ENCODE data around the gene FAM131A.
"Not testable (repeated sequence)": the region's sequence is repeated elsewhere in the genome, so short reads cannot be mapped to it uniquely, and the experiment has no call there.

The FAM131A gene

DNA sequence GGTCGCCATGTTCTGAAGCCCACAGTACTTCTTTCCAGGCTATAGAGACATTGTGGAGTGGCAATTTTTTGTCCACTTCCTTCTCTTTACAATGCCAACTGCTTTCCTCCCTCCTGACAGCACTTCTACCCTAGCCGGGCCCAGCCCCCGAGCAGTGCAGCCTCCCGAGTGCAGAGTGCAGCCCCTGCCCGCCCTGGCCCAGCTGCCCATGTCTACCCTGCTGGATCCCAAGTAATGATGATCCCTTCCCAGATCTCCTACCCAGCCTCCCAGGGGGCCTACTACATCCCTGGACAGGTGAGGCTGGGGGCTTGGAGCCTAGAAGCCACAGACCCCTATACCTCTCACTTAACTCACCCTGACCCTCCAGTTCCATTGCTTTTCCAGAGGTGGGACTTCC lies 20.2 kb upstream of the FAM131A start:
- DNase-seq (ENCODE audit: low spot score), result no peak

DNA sequence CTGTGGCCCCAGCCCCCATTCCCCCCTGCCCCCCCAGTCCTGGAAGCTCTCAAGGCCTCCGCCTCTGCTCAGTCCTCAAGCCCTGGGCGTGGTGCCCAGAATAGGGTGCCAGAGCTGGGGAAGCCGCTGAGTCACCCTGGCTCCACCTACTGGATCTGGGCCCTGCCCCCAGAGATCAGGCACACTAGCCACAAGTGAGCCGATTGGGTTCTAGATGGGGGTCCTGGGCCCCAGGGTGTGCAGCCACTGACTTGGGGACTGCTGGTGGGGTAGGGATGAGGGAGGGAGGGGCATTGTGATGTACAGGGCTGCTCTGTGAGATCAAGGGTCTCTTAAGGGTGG lies 17.3 kb upstream of the FAM131A start:
- peak; percentile 97 for DNase-seq (ENCODE audit: low spot score)

- no peak for DNase-seq (ENCODE audit: low spot score)
These were observed 15.7 kb upstream of the FAM131A start for GRCh38 chr3:184321666-184322065.

GRCh38 chr3:184322731-184323487 lies 14.5 kb upstream of the FAM131A start:
- DNase-seq (ENCODE audit: low spot score), result no peak

DNA sequence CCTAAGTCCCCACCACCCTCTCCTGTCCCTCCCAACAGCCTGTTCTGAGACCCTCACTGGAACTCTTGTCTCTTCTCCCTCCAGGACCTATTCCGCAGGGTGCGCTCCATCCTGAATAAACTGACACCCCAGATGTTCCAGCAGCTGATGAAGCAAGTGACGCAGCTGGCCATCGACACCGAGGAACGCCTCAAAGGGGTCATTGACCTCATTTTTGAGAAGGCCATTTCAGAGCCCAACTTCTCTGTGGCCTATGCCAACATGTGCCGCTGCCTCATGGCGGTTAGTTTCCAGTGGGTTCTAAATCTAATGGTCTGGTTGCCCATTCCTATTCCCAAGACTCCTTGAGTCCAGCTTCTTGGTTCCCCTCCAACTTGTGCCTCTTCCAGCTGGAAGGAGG lies 13.7 kb upstream of the FAM131A start:
- DNase-seq (ENCODE audit: low spot score), result no peak

GRCh38 chr3:184325269-184325668 lies 12.1 kb upstream of the FAM131A start:
- no peak for DNase-seq (ENCODE audit: low spot score)

GRCh38 chr3:184325715-184326369 lies 11.6 kb upstream of the FAM131A start:
- DNase-seq (ENCODE audit: low spot score), result no peak

- DNase-seq (ENCODE audit: low spot score), result no peak
These were observed 10.2 kb upstream of the FAM131A start for GRCh38 chr3:184327171-184327570.

DNA sequence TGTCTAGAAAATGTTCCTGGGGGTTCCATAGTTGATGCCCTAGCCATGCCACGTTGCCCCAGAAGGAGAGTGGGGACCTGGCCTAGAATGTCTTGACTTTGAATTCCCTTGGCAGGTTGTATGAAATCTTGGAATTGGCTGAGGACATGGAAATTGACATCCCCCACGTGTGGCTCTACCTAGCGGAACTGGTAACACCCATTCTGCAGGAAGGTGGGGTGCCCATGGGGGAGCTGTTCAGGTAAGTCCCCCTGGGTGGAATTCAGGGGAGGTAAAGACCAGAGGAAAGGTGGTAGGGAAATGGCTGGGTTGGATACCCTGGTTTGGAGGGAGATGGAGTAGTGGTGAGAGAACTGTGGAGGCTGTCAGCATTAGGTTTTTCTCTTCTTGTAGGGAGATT lies 8.9 kb upstream of the FAM131A start:
- DNase-seq (ENCODE audit: low spot score), result no peak

- no peak for DNase-seq (ENCODE audit: low spot score)
These were observed 4.9 kb upstream of the FAM131A start for GRCh38 chr3:184332370-184333090.

DNA sequence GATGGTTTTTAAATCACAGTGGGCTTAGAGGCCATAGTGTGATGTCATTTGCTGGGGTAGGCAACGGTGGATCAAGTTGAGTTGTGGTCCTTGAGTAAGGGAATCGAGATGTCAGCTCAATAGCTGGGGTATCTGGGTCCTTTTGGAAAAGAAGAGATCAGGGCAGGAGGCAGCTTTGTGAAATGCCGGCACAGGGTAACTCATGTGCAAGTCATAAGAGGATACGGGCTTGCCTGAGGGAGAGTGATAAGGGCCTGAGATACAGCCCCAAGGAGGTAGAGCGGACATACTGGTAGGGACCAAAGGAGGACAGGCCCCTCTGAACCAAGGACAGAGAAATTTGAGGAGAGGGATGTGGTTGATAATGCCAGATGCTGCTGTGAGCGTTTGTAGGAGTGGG lies 4.2 kb upstream of the FAM131A start:
- peak; percentile 53 for DNase-seq (ENCODE audit: low spot score)

DNA sequence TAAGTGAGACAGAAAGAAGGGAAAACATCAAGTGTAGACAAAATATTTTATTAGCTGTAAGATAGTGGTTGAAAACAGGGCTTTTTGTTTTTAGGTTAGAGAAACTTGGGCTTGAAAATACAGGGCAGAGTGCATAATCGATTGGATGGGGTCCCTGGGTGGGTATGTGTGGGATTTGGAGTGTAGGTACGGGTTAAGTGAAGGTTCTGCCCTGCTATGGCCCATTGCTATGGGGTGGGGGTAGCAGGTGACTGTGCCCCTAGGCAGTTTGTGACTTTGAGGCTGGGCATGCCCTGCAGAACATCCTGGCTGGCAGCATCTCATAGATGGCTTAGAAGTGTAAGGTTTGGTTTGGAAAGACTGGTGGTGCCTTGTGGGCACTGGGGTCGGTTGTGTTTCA lies 3.7 kb upstream of the FAM131A start:
- DNase-seq (ENCODE audit: low spot score), result no peak

DNA sequence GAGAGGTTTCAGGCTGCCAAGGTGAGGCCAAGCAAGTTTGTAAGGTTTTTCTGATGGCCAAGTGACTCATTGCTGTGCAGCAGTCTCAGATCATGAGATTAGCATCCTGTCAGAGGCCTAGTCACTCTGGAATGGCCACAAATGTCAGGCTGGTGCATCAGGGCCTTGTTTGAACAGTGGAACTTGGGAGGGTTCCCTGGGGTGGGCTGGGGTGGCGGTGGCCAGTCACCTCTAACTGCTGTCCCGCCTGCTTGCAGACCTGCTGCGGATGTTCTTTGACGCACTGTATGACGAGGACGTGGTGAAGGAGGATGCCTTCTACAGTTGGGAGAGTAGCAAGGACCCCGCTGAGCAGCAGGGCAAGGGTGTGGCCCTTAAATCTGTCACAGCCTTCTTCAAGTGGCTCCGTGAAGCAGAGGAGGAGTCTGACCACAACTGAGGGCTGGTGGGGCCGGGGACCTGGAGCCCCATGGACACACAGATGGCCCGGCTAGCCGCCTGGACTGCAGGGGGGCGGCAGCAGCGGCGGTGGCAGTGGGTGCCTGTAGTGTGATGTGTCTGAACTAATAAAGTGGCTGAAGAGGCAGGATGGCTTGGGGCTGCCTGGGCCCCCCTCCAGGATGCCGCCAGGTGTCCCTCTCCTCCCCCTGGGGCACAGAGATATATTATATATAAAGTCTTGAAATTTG lies 2.8 kb upstream of the FAM131A start:
- peak; percentile 71 for DNase-seq (ENCODE audit: low spot score)

DNA sequence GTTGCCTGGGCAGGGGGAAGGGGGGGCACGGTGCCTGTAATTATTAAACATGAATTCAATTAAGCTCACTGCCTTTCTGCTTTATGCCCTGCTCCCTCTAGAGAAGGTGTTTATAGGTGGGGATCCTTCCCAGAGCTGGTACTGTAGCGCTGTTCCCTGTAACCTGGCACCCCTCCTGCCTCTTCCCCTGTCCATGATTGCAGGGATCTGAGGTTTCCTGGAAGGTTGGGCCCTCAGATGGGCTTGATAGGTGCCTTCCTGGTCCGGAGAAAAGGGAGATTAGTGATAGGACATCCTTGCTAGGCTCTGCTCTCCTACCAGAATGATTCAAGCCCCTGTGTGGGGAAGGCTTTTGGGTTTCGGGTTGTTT lies 2.1 kb upstream of the FAM131A start:
- DNase-seq (ENCODE audit: low spot score), result no peak

GRCh38 chr3:184335661-184336546 lies 1.5 kb upstream of the FAM131A start:
- DNase-seq (ENCODE audit: low spot score), result peak; percentile 93

GRCh38 chr3:184336547-184337398 lies 627 bp upstream of the FAM131A start:
- peak; percentile 41 for DNase-seq (ENCODE audit: low spot score)

DNA sequence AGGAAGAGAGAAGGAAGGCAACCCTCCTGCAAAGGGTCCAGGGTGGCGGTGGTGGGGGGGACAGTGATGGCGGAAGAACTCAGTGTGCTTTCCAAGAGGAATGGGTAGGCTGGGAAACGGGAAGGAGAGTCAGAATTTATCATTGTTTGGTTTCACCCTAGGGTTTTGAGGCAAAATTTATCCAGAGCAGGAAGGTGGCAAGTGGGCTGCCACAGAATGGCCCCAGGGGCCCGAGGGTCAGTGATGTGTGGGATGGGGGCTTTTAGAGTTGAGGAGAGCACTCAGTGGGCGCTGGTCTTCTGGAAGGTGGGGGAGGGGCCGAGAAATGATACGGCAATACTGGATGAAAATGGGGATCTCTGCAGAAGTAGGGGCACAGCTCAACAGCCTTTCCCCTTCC lies 581 bp downstream of the FAM131A start:
- no peak for DNase-seq (ENCODE audit: low spot score)

GRCh38 chr3:184338511-184338945 lies 1.1 kb downstream of the FAM131A start:
- DNase-seq (ENCODE audit: low spot score), result no peak

DNA sequence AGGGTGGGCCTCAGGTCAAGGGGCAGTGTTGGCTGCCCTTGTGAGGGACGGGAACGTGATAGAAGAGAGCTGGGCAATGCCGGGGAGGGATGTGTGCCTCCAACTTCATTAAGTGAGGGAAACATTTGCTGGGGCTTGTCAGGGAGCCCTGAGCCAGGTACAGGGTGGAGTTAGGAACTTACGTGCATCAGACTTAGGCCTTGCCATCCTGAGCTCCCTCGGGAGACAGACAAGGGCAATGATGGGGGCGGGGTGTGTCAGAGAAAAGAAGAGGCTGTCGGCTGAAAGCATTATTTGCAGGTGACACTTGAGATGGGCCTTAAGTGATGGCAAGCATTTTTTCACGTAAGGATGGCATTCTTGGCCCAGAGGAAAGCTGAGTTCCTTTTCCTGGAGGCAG lies 1.6 kb downstream of the FAM131A start:
- no peak for DNase-seq (ENCODE audit: low spot score)

DNA sequence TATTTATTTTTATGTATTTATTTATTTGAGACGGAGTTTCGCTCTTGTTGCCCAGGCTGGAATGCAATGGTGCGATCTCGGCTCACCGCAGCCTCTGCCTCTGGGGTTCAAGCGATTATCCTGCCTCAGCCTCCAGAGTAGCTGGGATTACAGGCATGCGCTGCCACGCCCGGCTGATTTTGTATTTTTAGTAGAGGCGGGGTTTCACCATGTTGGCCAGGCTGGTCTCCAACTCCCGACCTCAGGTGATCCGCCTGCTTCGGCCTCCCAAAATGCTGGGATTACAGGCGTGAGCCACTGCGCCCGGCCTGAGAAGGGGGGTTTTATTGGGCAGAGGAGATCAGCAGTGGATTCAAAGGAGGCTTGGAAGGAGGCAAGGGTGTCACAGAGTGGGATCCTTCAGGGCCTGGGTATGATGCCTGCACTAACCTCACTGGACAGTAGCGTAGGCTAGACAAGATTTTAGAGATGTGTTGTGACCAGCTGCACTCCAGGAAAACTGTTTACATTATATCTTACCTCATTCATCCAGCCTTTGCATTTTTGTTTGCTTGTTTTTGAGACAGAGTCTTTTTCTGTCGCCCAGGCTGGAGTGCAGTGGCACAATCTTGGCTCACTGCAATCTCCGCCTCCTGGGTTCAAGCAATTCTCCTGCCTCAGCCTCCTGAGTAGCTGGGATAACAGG lies 2.2 kb downstream of the FAM131A start:
- DNase-seq (ENCODE audit: low spot score), result not testable (repeated sequence)

Data from hematopoietic multipotent progenitor cell treated with erythropoietin and hydrocortisone succinate and interleukin-3 and kit ligand, for 17 days (in vitro differentiated cells).